OCI-M2 (cell line): ENCODE data around the gene TF.
"Not testable (repeated sequence)": the region's sequence is repeated elsewhere in the genome, so short reads cannot be mapped to it uniquely, and the experiment has no call there.

ENCODE experiments used
- DNase-seq: peaks from one replicate; lab custom pipeline; 2025; ENCODE audit not compliant: unreplicated experiment; lab: John Stamatoyannopoulos, UW

Gene TF

GRCh38 chr3:133745981-133746711, at the start of gene TF:
Gene TF, plus strand, starts transcription at chr3:133746393. Its CDS starts 48 bp downstream, at chr3:133746441.
- DNase-seq, result no peak

- no peak for DNase-seq
Measured at GRCh38 chr3:133697960-133698359, 48.2 kb upstream of the TF start.

- DNase-seq, result no peak
Measured at GRCh38 chr3:133699467-133699866, 46.7 kb upstream of the TF start.

GRCh38 chr3:133699903-133700302, 46.3 kb upstream of the TF start:
- DNase-seq, result no peak

- DNase-seq, result no peak
Measured at GRCh38 chr3:133700351-133700750, 45.8 kb upstream of the TF start.

- no peak for DNase-seq
Measured at GRCh38 chr3:133701435-133702358, 44.5 kb upstream of the TF start.

GRCh38 chr3:133703915-133704314, 42.3 kb upstream of the TF start:
- DNase-seq, result no peak

- no peak for DNase-seq
Measured at GRCh38 chr3:133706033-133706432, 40.2 kb upstream of the TF start.

GRCh38 chr3:133709139-133709750, 36.9 kb upstream of the TF start:
- DNase-seq, result no peak

- DNase-seq, result no peak
Measured at GRCh38 chr3:133711013-133711412, 35.2 kb upstream of the TF start.

GRCh38 chr3:133712017-133712416, 34.2 kb upstream of the TF start:
- DNase-seq, result no peak

- no peak for DNase-seq
Measured at GRCh38 chr3:133713347-133713746, 32.8 kb upstream of the TF start.

- DNase-seq, result no peak
Measured at GRCh38 chr3:133717424-133717823, 28.8 kb upstream of the TF start.

GRCh38 chr3:133722935-133723334, 23.3 kb upstream of the TF start:
- no peak for DNase-seq

- DNase-seq, result no peak
Measured at GRCh38 chr3:133730993-133731392, 15.2 kb upstream of the TF start.

- not testable (repeated sequence) for DNase-seq
Measured at GRCh38 chr3:133732231-133732630, 14.0 kb upstream of the TF start.

- DNase-seq, result no peak
Measured at GRCh38 chr3:133733226-133733625, 13.0 kb upstream of the TF start.

- no peak for DNase-seq
Measured at GRCh38 chr3:133734305-133734704, 11.9 kb upstream of the TF start.

GRCh38 chr3:133742351-133743091, 3.7 kb upstream of the TF start:
- no peak for DNase-seq

- no peak for DNase-seq
Measured at GRCh38 chr3:133744241-133744640, 2.0 kb upstream of the TF start.

GRCh38 chr3:133745108-133745507, 1.1 kb upstream of the TF start:
- DNase-seq, result no peak
